HAP-1 (cell line): Measurements from ENCODE around the gene SCUBE1.
A peak's percentile ranks its signal among the peaks of the same experiment; 100 is the strongest.

Experiments
- DNase-seq, 2 experiments: peaks; one replicate each; pipeline ENCODE4 v3.0.0-alpha.2; 2016 to 2020; ENCODE audit warnings: low spot score in 2 of 2
- H3K27me3 ChIP-seq: fragments of 250-450 bp; sonication (Bioruptor Pico); 2 replicates; pipeline ENCODE4 v1.5.1; 2020; ENCODE audit warnings: low read depth, mild to moderate bottlenecking, moderate library complexity
- H3K36me3 ChIP-seq: fragments of 250-450 bp; sonication (Bioruptor Pico); replicated peaks from 2 replicates; pipeline ENCODE4 v1.5.1; 2020; ENCODE audit warnings: mild to moderate bottlenecking
- H3K4me1 ChIP-seq: fragments of 250-450 bp; sonication (Bioruptor Pico); 2 replicates; pipeline ENCODE4 v1.5.1; 2020; ENCODE audit warnings: mild to moderate bottlenecking
- H3K4me3 ChIP-seq: fragments of 250-450 bp; sonication (Bioruptor Pico); 2 replicates; pipeline ENCODE4 v1.5.1; 2020; ENCODE audit warnings: mild to moderate bottlenecking, moderate library complexity
- H3K9me3 ChIP-seq: fragments of 250-450 bp; sonication (Bioruptor Pico); 2 replicates; pipeline ENCODE4 v1.5.1; 2020; ENCODE audit warnings: mild to moderate bottlenecking, moderate library complexity
- in situ Hi-C: fragments of 300-500 bp; cut with MboI; formaldehyde crosslinking; loops from 3 replicates; pipeline ENCODE4 v1.14.3; 2020; ENCODE audit warnings: low sequenced_read_pairs, inconsistent platforms, mixed read lengths

SCUBE1 gene

DNA sequence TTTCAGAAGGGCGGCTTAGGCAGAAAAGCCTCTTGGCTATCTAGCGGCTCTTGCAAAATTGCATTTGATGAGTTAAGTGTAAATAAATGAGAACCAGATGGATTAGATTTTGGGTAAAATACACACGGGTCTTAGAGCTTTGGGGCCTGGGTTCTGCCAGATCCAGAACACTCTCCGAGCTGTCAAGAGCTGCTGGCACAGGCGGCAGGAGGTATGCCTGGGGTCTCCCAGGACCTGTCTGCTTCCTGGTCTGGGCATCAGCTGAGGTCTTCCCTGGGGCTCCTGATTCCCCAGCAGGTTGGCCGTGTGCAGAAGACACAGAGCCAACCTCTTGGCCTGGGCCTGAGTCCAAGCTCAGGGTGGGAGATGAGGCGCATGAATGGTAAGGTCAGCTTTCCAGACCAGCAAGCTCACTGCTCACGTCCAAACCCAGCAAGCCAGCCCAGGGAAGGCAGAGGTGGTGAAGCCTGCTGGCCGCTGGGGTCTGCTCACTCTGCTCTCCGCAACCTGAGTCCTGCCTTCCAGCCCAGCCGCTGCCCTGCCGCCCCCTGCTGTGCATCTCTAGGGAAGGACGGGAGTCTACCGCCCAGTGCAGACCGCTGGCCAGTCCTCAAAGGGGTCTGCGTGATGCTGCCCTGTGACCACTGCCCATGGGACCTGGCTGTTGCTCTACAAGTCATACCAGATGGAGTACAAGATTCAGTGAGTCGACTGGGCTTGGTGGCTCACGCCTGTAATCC lies 44.9 kb downstream of the SCUBE1 start:
- H3K27me3 ChIP-seq: no peaks in the 10 kb centered on the region
- H3K4me3 ChIP-seq: no peak overlapping the region
- DNase-seq: no peak
- in situ Hi-C loops: no loop called here
- no peaks in the 10 kb centered on the region for H3K9me3 ChIP-seq
- no peaks in the 10 kb centered on the region for H3K36me3 ChIP-seq
- no peaks in the 10 kb centered on the region for H3K4me1 ChIP-seq

DNA sequence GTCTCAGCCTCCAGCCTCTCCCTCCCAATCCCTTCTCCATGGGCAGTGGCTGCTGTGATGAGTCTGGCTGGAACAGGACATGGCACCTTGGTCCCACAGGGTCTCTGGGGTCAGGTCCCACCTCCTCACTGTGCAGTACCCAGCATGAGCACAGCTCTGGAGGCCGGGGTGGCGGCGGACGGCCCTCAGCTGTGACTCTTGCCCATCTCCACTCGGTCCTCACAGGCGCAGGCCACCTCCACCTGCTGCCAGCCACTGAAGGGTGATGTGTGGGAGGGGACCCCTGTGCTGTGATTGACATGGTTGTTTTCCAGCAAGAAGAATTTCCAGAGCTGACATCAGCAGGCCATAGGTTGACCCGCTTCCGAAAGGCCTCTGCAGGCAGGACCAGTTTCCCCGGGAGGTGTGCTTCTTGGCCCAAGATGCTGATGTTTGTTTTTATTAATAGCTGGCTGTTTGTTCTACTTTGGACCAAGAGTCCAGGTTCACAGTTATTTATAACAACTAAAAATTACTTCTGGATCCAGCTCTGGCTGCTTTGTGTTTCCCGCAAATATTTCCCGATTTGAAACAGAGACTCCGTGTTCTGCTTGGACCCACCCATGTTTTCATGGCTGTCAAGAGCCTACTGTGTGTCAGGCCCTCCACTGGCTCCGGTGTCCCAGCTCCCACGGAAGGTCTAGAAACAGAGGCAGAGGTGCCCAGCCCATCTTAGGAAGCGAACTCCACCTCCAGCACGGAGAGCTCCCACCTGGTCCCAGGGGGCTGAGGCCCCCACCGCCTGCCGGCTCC lies 45.7 kb downstream of the SCUBE1 start:
- Histone ChIP-seq H3K4me3 (no peak overlapping the region), H3K27me3 (no peaks in the 10 kb centered on the region)

GRCh38 chr22:43296276-43296902 lies 46.8 kb downstream of the SCUBE1 start:
- in situ Hi-C loops: no loop called here
- Histone ChIP-seq H3K4me1 (peaks cover 11% of the 10 kb centered on the region), H3K4me3 (no peak overlapping the region), H3K27me3 (no peaks in the 10 kb centered on the region), H3K36me3 (no peaks in the 10 kb centered on the region), H3K9me3 (no peaks in the 10 kb centered on the region)
- no peak for DNase-seq

More for the DNA sequence above, 45.7 kb downstream of the SCUBE1 start:
- Histone ChIP-seq H3K36me3 (no peaks in the 10 kb centered on the region), H3K4me1 (peaks cover 3% of the 10 kb centered on the region), H3K9me3 (no peaks in the 10 kb centered on the region)
- no peak for DNase-seq
- in situ Hi-C loops: no loop called here

- H3K4me1 ChIP-seq: peaks cover 11% of the 10 kb centered on the region
- in situ Hi-C loops: no loop called here
These were observed 47.5 kb downstream of the SCUBE1 start for GRCh38 chr22:43295660-43296059.

DNA sequence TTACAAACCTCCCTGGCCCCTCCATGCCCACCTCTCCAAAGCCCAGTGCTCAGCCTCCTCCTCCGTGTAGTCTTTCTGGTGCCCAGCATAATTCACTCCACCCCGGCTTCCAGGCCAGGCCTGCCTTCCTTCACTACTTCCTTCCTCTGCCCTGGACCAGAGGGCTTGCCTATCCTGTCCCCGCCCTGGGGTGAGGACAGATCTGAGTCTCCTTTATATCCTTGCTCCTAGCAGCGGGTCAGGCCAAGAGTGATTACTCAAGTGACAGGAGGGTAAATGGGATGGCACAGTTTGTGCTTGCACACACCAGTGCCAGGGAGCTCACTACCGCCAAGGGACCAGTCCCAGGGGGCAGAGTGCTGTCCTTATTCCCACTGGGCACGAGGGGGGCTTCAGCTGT lies 48.0 kb downstream of the SCUBE1 start:
- no peaks in the 10 kb centered on the region for H3K36me3 ChIP-seq
- no peak for DNase-seq
- H3K4me3 ChIP-seq: no peak overlapping the region
- H3K9me3 ChIP-seq: no peaks in the 10 kb centered on the region
- H3K27me3 ChIP-seq: no peaks in the 10 kb centered on the region
- H3K4me1 ChIP-seq: peaks cover 11% of the 10 kb centered on the region
- in situ Hi-C loops: no loop called here

More at GRCh38 chr22:43295660-43296059, 47.5 kb downstream of the SCUBE1 start:
- Histone ChIP-seq H3K27me3 (no peaks in the 10 kb centered on the region), H3K4me3 (no peak overlapping the region), H3K9me3 (no peaks in the 10 kb centered on the region), H3K36me3 (no peaks in the 10 kb centered on the region)
- DNase-seq: no peak

DNA sequence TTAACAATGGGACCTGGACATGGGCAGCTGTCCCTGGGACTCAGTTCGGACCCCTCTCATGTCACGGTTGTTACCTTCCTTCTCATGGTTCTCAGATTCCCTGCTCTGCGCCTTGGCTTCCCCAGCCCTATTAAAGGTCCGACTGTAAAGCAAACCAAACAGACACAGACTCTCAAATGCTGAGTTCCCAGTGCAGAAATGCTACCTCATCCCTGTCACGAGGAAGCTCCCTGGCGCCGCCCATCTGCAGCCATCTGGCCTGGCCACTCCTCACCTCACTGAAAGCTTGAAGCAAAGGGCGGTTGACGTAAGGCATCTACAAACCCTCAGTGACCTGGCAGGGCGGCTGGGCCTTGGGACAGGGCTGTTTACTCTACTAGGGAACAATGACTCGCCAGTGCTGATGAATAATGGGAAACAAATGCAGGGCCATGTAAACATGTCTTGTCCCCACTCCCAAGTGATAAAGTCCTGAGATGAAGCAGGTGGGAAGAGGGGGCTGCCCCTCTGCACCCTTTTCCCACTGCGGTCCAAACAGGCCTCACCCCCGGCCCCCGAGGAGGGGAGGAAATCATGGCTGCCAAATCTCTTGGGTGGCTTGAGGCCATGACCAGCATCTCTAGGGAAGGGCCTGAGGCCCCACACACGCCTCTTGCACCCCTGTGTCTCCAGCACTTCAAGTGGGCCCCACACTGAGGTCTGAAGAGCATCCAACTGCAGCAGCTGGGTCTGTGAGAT lies 49.3 kb downstream of the SCUBE1 start:
- Histone ChIP-seq H3K36me3 (no peaks in the 10 kb centered on the region), H3K27me3 (no peaks in the 10 kb centered on the region), H3K4me1 (peaks cover 11% of the 10 kb centered on the region), H3K9me3 (no peaks in the 10 kb centered on the region), H3K4me3 (no peak overlapping the region)
- DNase-seq: no peak
- in situ Hi-C loops: no loop called here

DNA sequence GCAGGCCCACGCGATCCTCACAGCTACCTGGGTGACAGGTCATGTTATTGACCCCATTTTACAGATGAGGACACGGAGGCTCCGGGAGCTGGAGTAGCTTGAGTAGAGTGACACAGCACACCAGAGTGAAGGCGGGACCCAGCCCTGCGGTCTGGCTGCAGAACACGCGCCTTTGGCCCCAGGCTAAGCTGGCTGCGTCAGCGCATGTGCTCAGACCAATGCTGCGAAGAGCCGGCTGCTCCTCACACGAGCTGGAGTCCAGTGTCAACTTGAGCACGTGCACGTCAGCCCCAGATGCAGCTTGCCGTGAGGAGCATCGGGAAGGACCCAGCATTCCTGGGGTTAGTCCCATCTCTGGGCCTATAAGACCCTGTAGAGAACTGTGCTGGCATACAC lies 49.9 kb downstream of the SCUBE1 start:
- H3K4me1 ChIP-seq: peaks cover 11% of the 10 kb centered on the region
- in situ Hi-C loops: no loop called here
- no peaks in the 10 kb centered on the region for H3K9me3 ChIP-seq
- no peaks in the 10 kb centered on the region for H3K27me3 ChIP-seq
- H3K4me3 ChIP-seq: no peak overlapping the region
- no peaks in the 10 kb centered on the region for H3K36me3 ChIP-seq
- DNase-seq: no peak

- DNase-seq: peak in 1 of 2 experiments; percentile 23
- Histone ChIP-seq H3K9me3 (no peaks in the 10 kb centered on the region), H3K27me3 (no peaks in the 10 kb centered on the region), H3K36me3 (no peaks in the 10 kb centered on the region), H3K4me1 (peaks cover 11% of the 10 kb centered on the region), H3K4me3 (no peak overlapping the region)
- in situ Hi-C loops: no loop called here
These were observed 50.5 kb downstream of the SCUBE1 start for GRCh38 chr22:43292630-43293018.

DNA sequence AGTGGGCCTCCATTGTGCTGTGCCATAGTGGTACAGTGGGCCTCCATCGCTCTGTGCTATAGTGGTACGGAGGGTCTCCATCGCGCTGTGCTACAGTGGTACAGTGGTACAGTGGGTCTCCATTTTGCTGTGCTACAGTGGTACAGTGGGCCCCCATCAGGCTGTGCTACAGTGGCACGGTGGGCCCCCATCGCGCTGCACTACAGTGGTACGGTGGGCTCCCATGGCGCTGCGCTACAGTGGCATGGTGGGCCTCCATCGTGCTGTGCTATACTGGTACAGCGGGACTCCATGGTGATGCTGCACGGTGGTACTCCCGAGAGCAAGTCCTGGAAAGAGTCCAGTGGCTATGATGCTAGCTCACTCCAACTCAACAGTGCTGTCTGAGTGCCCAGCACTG lies 51.8 kb downstream of the SCUBE1 start:
- peaks cover 11% of the 10 kb centered on the region for H3K4me1 ChIP-seq
- H3K36me3 ChIP-seq: no peaks in the 10 kb centered on the region
- no peaks in the 10 kb centered on the region for H3K9me3 ChIP-seq
- H3K27me3 ChIP-seq: no peaks in the 10 kb centered on the region
- no peak for DNase-seq
- in situ Hi-C loops: no loop called here
- H3K4me3 ChIP-seq: no peak overlapping the region

DNA sequence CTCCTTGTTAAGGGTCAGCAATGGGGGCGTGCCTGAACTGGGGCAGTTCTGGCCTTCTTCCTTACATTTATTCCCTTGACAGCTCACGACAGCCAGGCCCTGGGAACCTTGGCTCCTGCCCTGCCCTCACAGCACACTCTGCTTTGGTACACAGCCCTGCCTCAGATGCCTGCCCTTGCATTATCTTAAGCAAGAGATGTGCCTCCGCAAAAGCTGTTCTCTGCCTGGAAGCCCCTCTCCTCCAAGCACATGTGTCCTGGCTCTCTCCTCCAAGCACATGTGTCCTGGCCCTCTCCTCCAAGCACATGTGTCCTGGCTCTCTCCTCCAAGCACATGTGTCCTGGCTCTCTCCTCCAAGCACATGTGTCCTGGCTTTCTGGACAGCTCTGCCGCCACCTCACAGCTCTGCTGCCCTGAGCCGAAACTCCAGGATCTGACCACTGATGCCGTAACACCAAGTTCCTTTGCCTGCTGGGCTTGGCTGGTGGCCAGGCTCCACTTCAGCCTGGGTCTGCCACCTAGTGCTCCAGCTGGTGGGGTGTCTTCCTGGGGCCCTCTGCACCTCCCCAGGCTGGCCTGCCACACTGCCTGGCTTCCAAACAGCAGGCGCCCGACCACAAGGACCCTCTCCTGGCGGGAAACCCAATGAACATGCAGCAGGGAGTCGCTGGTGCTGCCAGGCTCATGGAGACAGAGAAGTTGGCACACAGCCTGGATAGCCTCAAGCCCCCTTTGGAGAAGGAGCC lies 53.0 kb downstream of the SCUBE1 start:
- Histone ChIP-seq H3K36me3 (no peaks in the 10 kb centered on the region), H3K4me1 (peaks cover 11% of the 10 kb centered on the region), H3K27me3 (no peaks in the 10 kb centered on the region), H3K4me3 (no peak overlapping the region), H3K9me3 (no peaks in the 10 kb centered on the region)
- in situ Hi-C loops: no loop called here
- no peak for DNase-seq

- H3K4me3 ChIP-seq: no peak overlapping the region
These were observed 53.6 kb downstream of the SCUBE1 start for GRCh38 chr22:43289531-43289963.

GRCh38 chr22:43288807-43289420 lies 54.3 kb downstream of the SCUBE1 start:
- Histone ChIP-seq H3K4me3 (no peak overlapping the region), H3K4me1 (peaks cover 11% of the 10 kb centered on the region), H3K36me3 (no peaks in the 10 kb centered on the region), H3K9me3 (no peaks in the 10 kb centered on the region), H3K27me3 (no peaks in the 10 kb centered on the region)
- in situ Hi-C loops: no loop called here
- DNase-seq: no peak

More at GRCh38 chr22:43289531-43289963, 53.6 kb downstream of the SCUBE1 start:
- H3K36me3 ChIP-seq: no peaks in the 10 kb centered on the region
- H3K27me3 ChIP-seq: no peaks in the 10 kb centered on the region
- no peak for DNase-seq
- in situ Hi-C loops: no loop called here
- no peaks in the 10 kb centered on the region for H3K9me3 ChIP-seq
- H3K4me1 ChIP-seq: peaks cover 11% of the 10 kb centered on the region

- H3K4me1 ChIP-seq: peaks cover 11% of the 10 kb centered on the region
- no peak for DNase-seq
- no peak overlapping the region for H3K4me3 ChIP-seq
- H3K9me3 ChIP-seq: no peaks in the 10 kb centered on the region
- H3K27me3 ChIP-seq: no peaks in the 10 kb centered on the region
- in situ Hi-C loops: no loop called here
- H3K36me3 ChIP-seq: no peaks in the 10 kb centered on the region
These were observed 54.8 kb downstream of the SCUBE1 start for GRCh38 chr22:43288378-43288777.
